Stimulated activated CD8-positive, alpha-beta memory T cell treated with anti-CD3 and anti-CD28 coated beads, Interleukin-15, amount 100 ng/mL, for 24 hours (primary cell): ENCODE data around the gene EML5.
"Not testable (repeated sequence)": the region's sequence is repeated elsewhere in the genome, so short reads cannot be mapped to it uniquely, and the experiment has no call there.

Experiments
- DNase-seq: peaks from one replicate; pipeline ENCODE4 v3.0.0-alpha.2; 2020; ENCODE audit warnings: low read depth

The EML5 gene

DNA sequence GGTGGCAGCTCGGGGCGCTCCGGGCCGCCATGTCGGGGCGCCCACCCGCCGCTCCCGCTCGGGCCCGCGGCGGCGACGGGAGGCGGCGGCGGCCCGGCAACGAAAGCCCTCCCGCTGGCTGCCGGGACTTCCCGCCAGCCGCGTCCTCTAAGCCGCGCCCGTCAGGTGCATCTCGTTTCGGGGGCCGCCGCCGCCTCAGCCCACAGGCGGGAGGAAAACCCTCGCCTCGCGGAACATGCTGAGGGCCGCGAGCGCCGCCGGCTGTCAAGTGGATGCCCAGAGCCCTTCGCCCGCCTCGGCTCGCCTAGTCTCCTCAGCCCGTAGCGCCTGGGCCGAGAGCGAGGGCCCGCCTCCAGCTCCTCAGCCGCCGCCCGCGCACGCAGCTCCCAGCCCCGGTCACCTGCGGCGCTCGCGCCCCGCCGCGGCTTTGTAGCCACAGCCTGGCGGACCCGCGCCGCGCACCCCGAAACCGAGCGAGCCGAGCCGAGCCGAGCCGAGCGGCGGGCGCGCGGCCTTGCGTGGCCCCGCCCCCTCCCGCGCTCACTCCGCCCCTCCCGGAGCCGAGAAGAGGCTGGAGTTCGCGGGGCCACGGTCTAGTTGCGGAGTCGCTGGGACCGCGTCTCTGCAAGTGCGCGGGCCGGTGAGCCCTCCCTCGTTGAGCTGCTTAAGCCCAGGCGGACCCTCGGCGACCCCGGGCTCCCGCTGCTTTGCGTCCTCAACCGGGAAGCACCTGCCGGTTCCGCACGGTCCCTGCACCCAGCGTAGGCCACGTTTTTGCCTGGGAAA lies at the start of gene EML5:
Gene EML5, minus strand, starts transcription at position 481 of the 786 bp plus-strand sequence. Its CDS starts 450 bp downstream, at position 31.
- DNase-seq = peak; percentile 61

DNA sequence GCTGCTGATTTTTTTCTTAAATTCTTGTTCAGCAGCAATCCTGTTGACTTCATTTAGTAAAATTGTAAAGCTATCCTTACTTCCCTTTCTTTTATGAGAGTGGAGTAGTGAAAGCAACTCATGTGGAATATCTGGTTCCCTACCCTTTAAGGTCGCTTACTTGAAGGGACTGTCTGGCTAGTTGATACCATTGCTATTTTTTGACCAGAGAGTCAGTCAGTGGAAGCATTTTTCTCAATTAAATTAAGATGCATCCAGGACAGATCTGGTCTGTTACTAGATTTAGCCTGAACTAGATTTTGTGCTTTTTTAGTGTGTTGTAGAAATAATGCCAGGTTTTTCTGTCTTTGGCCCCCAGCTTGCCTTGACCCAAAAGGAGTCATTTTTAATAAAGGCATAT lies 49.7 kb upstream of the EML5 start:
- DNase-seq = no peak

DNA sequence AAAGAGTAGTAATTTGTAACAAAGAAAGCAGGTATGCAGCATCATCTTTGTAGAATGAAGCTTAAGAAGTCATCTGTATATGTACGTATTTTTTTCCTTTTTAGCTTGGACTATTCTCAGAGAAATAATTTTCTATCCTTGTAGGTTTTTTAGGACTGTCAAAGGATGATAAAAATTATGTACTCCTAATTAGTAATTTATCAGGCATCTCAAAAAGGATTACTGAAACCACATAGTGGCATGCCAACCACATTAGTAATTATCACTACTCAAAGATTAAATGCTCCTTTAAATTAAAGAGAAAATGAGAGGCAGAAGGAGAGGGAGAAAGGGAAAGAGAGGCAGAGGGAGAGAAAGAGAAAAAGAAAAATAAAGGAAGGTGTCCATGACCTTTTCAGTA lies 49.0 kb upstream of the EML5 start:
- DNase-seq = no peak

DNA sequence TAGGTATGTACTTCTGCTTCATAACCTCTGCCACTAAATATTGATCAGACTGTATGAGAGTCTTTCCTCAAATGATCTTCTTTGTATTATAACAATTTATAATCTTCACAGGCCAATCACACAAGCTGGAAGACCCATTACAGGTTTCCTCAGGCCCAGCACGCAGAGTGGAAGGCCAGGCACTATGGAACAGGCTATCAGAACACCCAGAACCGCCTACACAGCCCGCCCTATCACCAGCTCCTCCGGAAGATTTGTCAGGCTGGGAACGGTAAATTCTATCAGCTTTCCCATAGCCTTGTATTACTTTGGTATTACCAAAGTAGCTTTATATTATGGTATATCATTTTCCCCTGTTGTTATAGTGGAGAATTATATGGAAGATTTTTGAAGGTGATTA lies 48.2 kb upstream of the EML5 start:
- no peak for DNase-seq

DNA sequence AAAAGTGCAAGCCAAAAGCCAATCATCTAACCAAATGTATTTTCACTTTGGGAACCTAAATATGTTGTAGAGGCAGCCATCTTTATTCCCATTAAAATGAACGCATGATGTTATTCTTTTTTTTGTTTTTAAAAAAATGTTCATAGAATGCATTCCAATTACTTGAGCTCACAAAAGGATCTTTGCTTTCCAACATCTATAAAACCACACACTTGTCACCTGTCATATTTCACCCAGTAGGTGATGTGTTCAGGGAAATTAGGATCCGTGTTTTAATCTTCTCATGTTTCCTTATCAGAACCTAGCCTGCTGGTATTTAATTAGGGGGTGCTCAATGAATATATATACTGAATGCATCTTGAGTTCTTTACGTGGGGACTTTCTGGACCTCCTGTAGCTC lies 45.3 kb upstream of the EML5 start:
- DNase-seq = no peak

DNA sequence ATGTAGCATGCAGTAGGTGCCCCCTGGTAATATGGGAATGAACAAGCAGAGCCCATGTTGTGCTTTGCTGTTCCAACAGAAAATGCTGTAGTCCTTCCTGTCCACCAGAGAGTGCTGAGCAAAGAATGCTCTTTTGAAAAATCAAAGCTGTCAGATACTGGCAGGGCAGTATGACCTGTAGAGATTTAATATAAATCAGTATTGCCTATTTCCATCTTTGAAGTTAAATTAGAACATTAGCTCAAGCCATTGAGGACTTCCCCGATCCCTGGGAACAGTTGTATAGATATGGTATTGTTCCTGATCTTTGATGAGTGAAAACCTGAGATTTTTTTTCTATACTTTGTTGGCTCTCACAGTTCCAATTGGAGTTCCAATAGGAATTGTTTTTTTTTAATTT lies 44.7 kb upstream of the EML5 start:
- no peak for DNase-seq

DNA sequence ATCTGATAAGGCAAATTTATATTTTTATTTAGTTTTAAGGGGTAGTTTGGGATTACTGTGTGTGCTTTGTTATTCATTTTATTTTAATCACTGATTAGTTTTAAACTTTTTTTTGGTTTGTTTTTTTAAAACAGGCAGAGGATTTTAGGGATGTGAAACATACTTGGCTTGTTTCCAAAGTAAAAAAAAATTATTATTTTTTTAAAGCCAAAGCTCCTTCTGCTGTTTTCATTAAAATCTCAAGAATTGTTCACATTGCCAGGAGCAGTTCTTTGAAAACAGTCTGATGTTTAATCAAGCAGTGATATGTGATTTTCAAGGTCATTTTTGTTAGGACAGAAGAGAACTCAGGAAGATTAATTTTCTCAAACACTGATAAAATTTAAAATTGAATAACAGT lies 42.9 kb upstream of the EML5 start:
- no peak for DNase-seq

DNA sequence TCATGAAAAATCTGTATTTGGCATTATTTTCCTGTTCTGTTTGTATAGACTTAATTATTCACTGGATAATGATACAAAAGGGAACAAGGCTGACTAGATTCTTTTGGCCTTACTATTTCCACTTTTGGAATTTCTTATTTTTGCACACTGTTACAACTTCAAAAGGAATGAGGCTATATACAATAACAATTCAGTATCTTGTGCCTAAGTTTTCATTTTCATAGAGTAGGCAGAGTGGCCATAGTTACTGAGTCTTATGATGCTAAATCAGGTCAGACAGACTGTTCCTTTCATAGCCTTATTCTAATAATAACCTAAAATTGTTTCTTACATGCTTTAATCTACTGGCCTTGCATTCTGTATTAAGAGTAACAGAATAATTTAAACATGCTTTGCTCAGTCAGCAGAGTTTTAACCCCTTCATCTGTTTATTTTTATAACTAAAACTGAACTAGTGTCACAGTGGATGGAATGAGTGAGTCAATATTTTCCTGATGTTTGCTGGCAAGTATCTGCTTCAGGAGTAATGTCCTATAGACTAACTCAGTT lies 42.2 kb upstream of the EML5 start:
- no peak for DNase-seq

DNA sequence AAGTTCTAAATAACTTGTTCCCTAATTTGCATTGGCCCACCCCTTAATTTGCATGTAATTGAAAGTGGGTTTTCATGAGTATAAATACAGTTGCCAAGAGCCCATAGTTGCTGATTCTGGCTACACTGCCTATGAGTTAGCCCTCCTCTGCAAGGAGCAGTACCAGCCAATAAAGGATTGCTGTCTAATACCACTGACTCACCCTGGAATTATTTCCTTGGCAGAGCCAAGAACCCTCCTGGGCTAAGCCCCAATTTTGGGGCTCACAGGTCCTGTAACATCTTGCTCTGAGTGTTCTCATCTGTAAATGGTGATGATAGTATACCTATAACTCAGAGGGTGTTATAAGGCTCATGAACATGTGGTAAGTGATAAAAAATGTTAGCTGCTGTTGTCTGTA lies 38.5 kb upstream of the EML5 start:
- DNase-seq = no peak

DNA sequence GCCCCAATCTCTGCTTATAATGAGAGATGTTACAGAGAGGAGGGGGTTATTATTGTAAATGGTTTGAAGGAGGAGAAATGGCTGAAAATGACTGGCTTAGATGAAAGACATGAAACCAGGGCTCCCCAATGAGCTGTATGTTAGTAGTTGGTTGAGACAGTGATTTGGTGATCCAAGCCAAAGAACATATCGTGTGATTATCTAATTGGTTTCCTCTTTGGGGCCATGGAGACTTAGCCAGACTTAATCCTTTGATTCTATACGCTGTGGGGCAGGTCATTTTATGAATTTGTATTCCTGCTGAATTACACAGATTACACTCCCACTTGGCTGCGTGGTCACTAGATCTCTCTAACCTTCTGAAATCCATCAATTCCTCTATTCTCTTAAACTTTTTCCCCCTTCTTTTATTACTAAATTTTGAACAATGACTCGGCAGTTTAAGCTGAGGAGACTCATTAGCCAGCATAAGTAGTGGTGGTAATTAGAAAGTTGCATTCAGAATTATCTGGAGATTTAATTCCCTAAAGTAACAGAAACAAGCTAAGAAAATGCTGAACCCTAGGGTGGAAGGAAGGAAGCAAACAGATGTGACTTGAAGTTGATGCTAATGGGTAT lies 37.0 kb upstream of the EML5 start:
- no peak for DNase-seq

DNA sequence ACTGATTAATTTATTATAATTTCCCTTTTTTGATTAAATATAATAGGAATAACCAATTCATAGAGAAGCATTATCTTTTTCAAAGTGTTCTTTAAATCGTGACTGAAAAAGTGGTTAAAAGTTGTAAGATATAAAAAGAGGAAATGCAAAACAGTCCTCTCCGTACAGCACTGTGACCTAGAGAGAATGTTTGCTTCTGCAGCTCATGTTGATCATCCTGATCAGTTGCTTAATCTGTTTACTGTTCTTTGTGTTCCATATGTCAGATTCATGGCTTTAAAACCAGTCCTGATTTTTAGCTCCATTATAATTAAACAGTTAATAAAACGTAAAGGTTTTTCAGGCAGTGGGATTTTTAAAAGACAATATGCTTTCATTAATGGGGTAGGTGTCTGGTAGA lies 36.4 kb upstream of the EML5 start:
- no peak for DNase-seq

DNA sequence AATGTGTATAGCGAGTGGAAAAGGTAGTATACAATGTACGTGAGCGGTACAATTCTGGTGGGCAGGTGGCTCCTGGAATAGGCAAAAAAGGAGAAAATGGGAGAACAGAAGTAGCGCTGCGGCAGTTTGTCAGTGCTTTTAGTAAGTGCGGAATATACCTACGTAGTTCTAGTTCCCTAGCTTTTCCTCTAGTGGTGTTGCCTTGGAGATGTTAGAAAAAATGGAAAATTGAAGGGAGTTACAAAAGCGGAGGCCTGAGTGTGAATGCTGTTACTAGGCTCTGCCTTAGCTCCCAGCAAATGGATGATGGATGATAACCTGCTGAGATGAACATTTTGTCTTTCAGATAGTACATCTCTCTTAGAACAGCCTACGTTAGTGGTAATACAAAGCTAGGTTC lies 32.8 kb upstream of the EML5 start:
- DNase-seq = no peak

DNA sequence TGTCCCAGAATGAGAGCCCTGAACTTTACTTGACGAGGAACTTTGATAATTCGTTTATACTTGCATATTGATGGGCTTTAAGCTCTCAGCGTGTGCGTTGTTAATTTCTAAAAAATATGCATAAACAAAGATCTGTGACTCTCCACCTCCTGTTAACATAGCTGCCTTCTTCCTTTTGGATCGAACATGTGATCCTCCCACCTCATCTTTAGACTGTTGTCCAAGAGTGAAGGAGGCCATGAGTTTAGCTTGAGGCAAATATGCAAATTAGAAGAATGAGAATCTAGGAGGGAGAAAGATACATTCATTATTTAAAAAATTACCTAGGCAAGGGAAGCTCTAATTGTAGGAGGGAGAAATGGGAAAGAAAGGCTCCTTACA lies 32.3 kb upstream of the EML5 start:
- no peak for DNase-seq

DNA sequence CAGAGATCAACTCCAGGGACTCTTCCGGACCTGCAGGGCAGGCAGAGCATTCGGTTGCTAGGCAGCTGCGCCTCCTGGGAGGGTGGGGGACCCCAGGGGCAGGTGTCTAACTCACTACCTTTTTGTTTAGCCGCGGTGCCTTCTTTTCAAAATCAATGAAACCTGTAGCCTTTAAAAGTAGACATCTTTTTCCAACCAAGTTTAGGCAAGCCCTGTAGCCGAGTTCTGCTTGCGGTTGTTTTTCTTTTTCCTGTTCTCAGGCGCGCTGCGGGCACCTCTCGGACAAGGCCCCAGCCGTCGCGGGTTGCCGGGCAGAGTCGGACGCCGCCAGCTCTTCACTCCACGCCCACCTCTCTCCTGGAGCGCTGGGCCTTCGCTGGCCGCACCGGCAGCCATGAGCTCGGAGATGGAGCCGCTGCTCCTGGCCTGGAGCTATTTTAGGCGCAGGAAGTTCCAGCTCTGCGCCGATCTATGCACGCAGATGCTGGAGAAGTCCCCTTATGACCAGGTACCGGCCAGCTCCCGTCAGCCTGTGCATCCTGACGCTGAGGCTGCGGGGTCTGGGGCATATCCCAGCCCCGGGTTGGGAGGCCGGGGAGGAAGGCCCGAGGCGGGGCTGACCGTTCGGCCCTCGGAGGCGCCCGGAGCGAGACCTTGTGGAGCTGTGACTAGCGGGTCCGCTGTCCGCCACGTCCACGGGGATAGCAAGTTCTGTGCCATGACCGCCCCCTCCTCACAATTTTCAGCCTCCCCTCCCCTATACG lies 31.7 kb upstream of the EML5 start, which contains the start of gene TTC8:
Gene TTC8, plus strand, starts transcription at position 338 of the 764 bp plus-strand sequence. Its CDS starts 57 bp downstream, at position 395.
- peak; percentile 53 for DNase-seq

DNA sequence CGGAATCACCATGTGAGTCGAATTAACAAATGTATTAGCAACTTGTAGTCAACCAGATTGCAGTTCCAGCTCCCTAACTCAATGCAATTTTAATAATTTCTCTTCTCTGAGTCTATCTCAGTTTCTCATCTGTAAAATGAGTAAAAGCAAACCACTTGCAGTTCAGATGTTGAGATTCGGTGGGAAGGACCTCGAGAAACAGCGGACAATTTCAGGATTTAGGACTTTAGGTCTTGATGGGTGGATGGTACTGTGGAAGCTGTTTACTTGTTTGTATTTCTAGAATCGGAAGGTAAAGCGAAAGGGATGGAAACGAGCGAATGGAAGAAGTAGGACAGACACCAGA lies 31.2 kb upstream of the EML5 start:
- DNase-seq = no peak

DNA sequence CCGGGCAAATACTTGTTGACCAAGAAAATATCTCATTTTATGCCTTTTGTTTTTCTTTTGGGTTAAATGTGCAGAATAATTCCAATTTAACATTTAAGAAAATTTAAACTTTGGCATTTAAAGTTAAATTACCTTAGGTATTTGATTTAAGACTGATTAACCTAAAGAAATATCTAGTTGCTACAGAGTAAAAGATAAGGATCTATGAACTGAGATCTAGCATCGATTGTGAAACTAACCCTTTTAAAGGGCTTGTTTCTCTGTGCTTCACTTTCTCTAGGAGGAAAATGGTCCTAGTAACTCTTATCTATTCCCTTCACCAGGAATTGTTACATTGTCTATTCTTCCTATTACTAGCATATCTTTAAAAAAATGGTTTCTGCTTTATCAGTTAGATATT lies 29.1 kb upstream of the EML5 start:
- no peak for DNase-seq

DNA sequence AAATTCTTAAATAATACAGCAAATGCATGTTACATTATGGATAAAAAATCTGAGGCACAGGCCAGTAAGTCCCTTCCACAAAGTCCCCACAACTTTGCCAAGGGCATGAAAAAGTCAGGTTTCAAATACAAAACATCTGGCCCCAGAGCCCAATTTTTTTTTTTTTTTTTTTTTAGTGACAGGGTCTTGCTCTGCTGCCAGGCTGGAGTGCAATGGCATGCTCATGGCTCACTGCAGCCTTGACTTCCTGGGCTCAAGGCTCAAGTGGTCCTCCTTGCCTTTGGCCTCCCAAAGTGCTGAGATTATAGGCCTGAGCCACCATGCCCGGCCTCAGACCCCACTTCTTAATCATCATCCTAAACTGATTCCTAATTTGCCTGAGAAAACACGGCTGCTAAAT lies 28.6 kb upstream of the EML5 start:
- no peak for DNase-seq

DNA sequence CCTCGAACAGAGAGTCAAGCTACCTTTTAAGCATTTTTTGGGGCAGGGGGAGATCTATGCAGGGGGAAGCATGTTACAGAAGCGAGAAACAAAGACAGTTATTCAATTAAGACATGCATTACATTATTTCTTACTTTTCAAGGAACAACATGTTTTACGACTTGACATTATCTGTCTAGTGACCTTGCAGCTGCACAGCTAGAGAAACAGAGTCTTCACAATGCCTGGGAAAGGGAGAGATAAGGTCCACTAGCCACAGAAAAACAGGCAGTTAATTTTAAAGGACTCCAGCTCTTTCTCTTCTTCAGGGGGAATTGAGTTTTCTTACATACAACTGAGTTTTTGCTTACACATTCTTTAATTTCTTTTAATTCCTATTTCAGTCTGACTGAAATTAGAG lies 26.9 kb upstream of the EML5 start:
- not testable (repeated sequence) for DNase-seq

DNA sequence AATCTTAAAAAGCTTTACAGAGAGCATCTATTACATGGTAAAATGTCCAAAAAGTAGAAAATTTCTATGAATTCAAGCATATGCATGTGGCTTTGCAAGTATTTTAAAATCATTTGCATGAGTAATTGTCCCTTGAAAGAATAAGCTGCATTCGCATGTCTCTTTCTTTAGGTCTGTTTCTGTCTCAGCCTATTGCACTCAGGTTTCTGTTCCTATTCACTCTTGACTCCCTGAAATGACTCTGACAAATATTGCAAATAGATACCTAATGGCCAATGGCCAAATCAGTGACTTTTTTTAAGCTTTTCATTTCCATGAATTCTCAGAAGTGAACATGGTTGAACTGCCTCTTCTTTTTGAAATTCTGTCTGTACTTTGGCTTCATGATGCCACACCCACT lies 25.3 kb upstream of the EML5 start:
- no peak for DNase-seq

DNA sequence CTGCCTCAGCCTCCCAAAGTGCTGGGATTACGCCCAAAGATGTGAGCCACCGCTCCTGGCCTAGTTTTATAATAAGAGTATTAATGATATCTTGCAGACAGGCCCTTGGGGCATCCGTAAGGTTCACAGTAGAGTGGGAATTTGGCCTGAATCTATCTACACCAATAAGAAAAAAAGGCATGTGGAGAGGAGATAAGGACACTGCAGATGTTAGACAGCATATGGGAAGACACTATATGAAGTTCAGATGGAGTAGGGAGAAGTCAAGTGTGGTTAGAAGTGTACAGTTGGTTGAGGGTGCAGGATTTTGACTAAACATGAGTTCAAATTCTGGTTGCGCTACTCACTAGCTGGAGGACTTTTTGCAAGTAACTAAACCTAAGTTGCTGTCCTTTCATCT lies 23.2 kb upstream of the EML5 start:
- DNase-seq = no peak

DNA sequence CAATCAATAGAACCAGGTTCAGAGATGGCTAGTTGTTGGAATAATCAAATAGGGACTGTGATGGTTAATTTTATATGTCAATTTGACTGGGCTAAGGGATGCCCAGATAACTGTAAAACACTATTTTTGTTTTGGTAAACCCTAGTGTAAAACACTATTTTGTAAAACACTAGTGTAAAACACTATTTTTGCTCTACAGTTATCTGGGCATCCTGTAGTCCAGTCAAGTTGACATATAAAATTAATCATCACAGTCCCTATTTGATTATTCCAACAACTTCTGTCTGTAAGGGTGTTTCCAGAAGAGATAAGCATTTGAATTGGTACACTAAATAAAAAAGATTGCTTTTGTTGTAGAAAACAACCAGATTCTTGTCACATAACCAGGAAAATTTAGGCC lies 15.6 kb upstream of the EML5 start:
- DNase-seq = no peak

DNA sequence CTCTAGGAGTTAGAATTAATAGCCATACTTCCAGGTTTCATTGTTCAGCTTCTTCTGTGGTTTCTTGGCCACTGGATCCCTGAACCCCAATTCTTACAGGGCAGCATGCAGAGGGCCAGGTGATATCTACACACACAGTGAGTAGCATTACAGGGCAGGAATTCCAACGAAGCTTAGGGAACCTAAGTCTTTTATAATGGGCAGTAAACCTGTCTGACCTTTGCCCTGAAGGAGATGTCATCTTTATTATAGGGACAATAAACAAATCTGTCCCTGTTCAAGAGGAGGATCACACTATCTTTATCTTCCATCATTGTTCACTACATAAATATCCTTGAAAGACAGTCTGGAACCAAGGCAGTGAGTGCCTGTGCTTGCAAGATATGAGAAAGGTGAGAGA lies 11.7 kb upstream of the EML5 start:
- no peak for DNase-seq

DNA sequence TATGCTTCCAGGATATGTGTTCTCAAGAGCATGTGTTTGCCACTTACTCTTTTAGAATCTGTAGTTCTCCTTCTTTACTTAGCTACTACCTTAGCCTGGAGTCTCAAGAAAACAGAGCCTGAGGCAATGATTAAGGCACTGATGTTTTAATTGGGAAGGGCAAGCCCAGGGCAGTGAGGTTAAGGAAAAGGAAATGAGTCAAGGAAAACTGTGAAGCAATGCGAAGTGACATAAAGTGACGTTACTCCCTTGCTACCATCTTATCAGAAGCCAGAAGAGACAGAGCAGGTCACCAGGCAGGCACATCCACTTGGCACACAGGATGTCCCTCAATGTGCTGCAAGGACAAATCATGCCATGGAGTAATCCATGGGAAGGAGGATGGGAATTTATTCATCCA lies 11.3 kb upstream of the EML5 start:
- no peak for DNase-seq
